GM19468 (cell line): ENCODE measurements around the gene ACVR2A.

Experiments
- ATAC-seq: cut with Tn5 transposase; IDR thresholded peaks from one replicate; pipeline ENCODE4 v1.9.1; 2021; ENCODE audit warnings: mild to moderate bottlenecking, moderate library complexity, moderate number of reproducible peaks; ENCODE audit not compliant: unreplicated experiment; ENCODE audit errors: extremely low read depth

The ACVR2A gene

DNA sequence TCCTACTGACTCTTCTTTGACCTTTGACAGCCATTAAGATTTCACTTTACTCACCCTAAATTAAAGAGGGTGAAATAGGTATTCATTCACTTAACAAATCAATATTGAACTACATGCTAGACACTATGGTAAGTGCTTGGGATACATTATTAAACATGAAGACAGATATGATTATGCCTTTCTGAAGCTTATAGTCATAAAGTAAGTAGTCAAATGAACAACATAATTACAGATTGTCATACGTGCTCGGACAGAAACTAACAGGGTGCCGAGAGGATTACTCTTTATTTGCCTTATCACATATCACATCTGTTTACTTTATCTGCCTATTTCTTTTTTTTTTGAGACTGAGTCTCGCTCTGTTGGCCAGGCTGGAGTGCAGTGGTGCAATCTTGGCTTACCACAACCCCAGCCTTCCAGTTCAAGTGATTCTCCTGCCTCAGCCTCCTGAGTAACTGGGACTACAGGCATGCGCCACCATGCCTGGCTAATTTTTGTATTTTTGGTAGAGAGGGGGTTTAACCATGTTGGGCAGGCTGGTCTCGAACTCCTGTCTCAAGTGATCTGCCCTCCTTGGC is 9.8 kb downstream of the ACVR2A start:
- no peak for ATAC-seq

DNA sequence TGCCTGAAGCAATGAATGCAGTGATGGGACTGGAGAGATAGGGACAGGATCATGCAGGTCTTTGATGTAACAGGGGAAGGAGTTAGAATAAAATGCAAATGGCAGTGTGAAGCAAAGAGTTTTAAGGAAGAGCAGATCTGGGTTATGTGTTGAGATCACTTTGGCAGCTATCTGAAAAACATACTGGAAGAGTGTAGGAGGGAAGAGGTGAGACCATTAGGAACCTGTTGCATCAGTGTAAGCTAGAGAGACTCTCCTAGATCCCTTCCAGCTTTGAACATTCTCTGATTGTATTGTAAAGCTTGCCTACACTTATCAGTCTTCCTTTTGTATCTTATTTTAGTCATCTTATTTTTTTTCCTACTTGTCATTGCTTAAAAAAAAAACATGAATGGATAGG is 10.5 kb downstream of the ACVR2A start:
- ATAC-seq: no peak

DNA sequence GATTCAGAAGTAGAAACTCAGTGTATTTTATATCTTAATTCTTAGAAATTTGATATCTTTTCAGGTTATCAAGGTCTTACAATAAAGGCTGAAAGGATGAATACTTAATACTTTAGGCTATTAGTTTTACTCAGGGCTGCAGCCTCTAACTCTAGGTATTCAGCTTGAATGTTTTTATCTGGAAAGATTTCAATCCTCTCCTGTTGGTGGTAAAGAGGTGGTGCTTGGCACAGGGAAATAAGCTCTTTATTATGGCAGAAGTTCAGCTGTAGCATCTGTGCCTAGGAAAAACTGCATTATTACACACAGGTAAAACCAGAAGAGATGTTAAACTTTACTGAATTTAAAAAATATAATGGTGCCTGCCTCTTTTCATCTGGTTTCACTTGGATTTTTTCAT is 11.1 kb downstream of the ACVR2A start:
- no peak for ATAC-seq

DNA sequence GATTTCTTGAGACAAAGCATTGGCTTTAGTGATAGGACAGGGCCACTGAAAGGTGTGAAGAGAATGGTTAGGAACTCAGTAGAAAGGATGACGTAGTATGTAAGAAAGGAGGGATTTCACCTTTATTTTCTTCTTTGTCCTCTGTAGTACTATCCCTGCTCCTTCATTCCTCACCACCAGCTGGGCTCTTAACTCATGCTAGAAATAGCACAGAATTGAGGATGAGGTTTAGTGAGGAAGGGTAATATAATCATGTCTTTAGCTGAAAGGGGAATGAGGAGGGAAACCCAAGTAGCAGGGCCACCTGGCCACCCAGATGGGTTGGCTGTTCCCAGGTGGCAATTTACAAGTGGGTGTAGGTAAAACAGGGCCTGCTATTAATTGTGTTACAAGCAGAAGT is 15.2 kb downstream of the ACVR2A start:
- no peak for ATAC-seq

DNA sequence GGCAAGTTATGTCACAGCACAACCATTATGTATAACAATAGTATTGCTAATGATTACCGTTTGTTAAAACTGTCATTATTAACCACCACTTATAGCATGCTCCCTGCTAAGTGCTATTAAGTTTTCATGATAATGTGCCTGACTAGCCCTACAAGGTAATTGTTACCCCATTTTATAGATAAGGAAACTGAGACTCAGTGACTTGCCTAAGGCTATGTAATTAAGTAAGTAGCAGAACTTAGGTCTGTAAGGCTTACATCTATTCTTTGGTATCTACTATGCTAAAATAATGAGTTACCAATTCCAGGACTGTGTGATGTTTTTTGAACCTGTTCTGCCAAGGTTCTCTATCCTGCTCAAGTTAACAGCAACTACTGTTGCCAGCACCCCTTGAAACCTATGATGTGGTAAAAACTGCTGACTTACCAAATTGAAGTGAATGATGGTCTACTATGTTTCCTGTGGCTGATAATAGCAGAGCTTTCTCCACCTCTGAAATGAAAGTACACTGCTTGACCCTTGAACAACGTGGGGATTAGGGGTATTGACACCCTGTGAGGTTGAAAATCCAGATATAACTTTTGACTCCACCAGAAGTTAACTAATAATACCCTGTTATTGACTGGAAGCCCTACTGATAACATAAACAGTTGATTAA is 18.2 kb downstream of the ACVR2A start:
- no peak for ATAC-seq

DNA sequence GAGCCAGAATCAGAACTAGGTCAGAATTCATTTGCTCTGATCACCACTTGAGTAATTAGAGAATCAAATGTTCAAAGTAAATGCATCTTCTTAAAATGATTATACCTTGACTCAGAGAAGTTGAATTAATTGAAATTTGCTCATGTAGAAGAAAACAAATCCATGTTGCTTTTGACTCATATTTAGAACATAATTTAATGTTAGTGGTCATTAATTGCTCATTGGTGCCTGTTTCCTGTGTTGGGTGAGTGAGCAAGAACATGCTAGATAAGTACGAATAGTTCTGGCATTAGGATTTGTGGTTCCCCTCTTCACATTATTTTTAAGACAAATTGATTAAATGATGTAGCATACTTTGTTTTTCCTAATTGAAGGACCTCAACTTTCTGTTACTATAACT is 19.0 kb downstream of the ACVR2A start:
- no peak for ATAC-seq

DNA sequence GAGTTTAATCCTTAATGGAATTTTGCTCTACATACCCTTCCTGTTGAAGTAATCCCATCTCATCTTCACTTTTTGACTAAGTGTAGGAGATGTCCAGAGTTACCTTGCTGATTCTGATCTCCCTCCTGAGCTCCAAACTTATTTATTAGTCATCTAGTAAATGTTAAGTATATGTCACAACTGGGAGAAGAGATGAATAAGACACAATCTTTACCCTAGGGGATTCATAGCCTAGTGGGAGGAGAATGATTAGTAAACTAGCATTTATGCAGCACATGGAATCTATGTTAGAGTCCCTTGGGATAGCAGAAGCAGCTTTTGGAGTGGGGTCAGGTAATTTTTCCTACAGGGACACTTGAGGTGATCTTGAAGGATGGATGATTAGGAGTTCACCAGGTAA is 20.7 kb downstream of the ACVR2A start:
- no peak for ATAC-seq

DNA sequence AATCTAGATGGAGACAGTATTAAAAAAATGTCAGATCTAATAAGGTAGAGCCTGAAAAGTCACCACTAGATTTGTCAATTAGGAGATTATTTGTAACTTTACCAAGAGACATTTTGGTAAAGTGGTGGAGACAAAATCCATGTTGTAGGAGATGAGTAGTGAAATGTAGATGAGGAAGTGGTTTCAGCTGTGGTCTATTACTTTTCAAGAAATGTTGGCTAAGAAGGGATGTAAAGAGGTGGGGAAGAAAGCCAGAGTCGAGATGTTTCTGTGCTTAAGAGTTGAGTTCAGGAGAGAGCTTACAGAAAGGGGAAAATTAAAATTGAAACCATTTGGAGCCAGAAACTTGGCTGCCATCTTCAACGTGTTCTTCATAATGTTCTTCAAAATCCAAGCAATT is 22.2 kb downstream of the ACVR2A start:
- ATAC-seq: no peak

DNA sequence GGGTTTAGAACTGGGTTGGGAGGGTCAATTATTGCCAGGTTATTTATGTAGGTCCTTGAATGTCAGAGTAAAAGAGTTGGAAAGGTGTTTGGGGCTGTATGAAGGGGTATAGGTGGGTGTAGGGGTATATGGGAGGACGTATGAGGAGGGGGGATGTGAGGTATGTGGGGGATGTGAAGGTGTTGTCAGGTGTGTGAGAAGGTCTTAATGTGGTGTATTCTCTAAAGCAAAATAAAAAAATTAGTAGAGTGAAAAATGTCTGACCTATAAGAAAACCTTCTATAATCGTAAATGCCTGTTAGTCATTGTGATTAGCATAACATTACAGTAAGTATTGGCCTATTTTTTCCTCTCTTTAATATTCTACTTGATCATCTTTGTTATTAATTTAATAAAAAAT is 25.1 kb downstream of the ACVR2A start:
- no peak for ATAC-seq

DNA sequence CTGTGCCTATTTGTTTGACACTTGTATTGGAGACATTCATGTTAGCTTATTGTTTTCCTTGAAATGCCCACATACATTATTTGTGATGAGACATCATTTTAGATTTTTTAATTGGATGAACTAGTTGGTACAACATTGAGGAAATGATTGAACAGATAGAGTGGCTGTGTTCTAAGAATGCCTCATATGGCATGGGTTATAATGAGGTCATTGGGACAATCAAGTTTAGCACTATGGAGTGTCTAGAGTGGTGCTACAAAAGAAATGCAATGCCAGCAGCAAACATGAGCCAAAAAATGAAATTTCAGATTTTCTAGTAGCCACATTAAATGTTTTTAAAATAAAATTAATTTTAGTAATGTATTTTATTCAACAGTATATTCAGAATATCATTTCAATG is 28.1 kb downstream of the ACVR2A start:
- no peak for ATAC-seq

DNA sequence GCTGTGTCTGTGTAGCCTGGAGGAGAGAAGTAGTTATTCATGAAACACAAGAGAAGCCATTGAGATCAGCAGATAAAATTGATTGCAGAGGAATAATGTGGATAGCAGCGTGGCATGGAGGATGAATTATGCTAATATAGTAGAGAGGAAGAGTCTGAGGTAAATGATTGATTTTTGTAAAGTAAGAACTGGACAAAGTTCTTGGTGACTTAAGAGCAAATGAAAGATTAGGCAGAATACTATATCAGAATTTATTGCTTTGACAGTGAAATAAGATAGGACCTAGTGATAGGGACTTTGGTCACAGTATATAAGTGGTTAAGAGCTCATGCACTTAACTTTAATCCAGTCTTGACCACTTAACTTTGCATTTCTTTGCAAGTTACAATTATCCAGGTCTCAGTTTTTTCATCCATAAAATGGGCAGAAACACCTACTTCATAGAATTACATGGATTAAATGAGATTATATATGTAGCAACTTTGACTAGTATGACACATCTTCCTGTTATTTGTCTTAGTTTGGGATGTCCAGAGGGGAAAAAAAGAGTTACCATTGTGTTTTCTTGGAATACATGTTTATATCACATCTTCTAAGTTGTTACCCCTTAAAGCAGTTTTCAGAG is 29.1 kb downstream of the ACVR2A start:
- ATAC-seq: no peak

DNA sequence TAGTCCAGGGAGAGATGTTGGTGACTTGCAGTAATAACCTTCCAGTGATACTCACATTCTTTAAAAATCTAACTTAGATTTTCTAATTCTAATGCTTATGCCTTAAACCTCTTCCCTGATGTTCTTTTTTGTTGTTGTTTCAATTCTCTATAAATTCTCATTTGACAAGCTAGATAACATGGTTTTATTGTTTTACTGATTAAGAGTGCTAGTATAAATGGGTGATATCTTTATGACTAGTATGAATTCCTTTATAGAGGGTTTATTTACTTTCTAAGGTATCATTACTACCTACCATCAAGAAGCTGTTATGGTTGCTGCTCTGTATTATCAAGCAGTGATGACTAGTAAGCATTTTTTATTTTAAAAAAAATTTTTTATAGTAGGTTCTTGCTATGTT is 35.0 kb downstream of the ACVR2A start:
- ATAC-seq: no peak

DNA sequence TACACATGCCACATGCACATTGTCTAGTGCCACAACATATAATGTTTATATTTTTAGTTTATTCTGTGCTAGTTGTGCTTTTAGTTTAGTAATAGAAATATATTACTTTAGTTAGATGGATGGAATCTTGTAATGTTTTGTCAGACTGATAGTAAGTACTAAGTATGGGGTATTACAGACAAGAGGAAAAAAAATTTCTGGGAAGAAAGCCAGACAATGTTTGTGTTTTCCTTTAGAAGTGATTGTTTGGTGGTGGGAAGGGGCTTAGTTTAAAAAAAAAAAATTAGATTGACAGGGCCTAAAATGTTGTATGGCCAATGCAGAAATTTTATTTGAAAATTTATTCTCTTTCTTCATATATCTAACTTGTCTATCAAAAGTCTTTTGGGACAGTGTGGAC is 37.8 kb downstream of the ACVR2A start:
- ATAC-seq: no peak

DNA sequence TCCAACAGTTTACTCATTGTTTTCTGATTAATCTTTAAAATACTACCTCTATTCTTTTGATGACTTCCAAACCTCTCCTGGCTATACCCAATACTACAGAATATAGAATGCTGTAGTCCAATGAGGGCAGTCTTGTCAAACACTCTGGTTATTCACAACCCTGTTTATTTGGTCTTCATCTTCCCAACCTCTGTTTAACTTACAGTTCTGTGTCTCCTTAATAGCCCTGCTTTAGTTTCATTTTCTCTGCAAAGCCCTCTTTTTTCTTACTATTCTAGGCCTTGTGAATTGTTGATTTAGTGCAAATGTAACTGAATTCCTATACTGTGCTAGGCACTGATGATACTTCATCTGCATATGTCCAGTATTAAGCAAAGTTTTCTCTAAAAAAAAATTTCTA is 40.0 kb downstream of the ACVR2A start:
- no peak for ATAC-seq

DNA sequence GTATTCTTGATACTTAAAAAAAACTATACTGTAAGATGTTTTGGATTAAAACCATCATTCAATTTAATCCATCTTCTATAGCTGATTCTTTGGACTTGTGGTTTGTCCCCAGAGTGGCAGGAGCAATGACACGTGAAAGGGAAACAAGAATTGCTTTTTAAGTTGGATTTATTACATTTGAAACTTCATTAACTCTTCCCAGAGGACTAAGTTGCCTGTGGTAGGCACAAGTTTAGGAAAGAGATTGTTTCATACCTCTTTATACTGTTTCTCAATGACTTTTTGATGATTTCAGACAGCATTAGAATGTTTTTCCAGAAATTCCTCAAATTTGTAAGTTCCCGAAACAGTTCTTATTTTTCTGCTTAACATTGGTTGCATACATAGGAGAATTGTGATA is 41.3 kb downstream of the ACVR2A start:
- no peak for ATAC-seq

DNA sequence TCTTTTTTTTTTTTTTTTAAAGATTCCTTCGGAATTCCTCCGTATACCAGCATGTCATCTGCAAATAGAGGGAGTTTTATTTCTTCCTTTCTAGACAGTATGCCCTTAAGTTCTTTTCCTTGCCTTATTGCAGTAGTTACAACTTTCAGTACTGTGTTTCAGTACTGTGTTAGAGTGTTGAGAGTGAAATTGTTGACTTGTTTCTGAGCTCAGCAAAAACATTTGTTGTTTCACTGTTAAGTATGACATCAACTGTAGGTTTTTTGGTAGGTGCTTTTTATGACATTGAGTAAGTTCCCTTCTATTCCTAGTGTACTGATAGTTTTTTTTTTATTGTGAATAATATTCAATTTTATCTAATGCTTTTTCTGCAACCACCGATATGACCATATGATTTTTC is 43.9 kb downstream of the ACVR2A start:
- peak; percentile 63 for ATAC-seq

DNA sequence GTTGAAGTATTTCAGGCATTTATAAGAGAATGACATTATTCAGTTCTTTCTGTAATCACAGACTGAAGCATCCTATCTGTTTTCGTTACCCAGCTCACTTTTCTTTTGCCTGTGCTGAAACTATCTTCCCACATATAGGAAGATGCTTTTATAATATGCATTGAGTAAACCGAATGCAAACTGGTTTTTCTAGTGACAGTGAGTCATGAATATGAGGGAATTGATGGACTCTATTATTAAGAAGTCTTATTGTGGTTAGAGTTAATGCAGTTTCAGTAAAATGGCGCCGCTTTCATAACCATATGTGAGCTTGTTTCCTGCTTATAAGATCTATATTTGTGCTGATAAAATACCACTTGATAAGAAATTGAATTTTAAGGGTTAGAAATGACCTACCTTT is 59.2 kb downstream of the ACVR2A start:
- no peak for ATAC-seq

DNA sequence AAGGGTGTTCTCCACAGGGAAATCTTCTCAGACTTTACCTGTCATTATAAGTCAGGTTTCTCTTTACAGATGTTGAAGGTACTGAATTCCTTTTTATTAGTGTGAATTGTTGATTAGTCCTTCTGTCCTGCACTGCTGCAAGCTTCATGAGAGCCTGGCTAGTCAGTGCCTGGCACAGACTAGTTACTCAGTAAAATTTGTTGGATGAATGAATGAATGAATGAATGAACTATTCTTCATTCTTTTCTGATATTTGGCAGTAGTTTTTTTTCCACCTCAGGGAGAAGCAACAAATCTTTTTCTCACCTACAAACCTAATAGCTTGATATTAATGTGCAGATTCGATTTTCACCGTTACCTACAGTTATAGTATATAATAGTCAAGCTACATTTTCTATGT is 64.3 kb downstream of the ACVR2A start:
- no peak for ATAC-seq

DNA sequence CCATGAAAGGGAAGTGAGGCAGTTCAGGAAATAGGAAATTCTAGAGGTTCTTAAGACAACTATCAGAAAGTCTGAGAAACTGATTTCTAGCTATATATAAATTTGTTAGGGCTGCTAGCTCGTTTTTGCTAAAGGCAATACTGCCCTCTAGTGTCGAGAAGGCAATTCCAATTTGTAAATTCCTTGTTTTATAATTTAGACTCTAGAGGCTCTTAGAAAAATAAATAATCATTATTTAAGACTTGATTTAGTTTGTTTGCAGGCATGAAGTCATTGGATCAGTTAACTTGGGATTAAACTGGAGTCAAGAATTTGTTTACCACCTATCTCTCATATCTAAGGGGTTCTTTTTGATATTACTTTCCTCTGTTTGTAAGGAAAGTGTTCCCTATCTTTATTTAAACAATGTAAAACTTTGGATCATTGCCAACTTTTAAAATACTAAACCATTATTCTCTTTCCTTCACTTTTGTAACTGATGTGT is 66.2 kb downstream of the ACVR2A start:
- ATAC-seq: no peak

DNA sequence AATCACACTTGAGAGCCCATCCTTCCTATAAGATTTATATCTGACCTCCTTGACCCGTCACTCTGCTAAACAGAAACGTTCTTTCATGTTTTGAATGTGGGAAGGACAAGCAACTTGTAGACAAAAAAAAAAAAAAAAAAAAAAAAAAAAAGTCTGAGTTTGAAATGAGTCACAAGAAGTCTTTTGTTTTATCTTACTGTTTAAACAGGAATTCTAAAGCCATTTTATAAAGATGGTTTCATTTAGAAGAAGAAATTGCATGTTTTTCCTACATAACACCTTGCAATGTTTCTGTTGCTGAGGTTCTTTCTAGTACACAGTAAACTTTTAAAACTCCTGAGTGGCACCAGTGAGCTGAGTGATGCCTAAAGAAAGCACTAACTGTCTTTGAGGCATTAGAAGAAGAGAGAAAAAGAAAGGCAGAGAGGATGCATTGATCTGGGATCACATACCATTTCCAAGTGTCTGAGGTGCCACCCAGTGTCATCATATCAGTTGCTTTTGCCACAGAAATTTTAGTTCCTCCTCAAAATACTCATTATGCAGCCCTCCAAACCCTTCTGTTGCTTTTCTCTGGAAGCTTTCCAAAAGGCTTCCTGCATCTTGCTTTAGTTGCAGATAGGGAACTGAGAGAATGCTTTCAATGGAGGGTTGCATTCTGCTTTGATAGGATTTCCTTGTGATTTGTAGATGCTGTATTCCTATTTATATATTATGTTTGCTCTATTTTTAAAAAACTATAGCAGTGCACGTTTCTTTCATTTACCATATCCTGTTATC is 69.1 kb downstream of the ACVR2A start:
- ATAC-seq: no peak

DNA sequence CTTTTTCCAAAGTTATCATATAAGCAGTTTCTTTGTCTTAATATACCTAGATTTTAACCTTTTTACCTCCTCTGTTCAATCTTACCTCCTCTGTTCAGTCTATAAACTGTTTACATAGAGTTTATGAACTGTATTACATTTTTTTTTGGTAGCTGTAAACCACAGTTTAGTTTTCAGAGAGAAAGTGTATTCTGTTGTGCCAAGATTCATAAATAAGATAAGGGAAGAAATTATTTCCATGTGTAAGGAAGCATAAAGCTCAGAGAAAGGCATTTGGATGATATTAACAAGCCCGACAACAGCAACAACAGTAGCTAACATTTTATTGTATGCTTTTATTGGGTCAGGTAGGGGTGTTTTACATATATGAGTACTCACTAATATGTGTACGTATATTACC is 71.2 kb downstream of the ACVR2A start:
- ATAC-seq: no peak
